Endothelial cell of umbilical vein (primary cell): ENCODE data around the gene IGFBP7. TPM values are rescaled to one million over a fixed set of nuclear protein-coding genes. Genes with fewer than 3 reads are reported as not detected.

Experiments used
- BruUV-seq: library from RNA; stranded (reverse); fragments of 400-500 nt; replicated peaks from 2 replicates; lab custom pipeline; 2021; lab: Mats Ljungman, UMichigan
- CTCF ChIA-PET: fragments of 300-600, 350-600 bp; sonication (Branson Sonifier 250); formaldehyde crosslinking; loops from one replicate; lab custom pipeline; 2021; ENCODE audit warnings: antibody characterized with exemption, inconsistent platforms; lab: Charles Lee
- POLR2A ChIA-PET: fragments of 300-600, 350-600 bp; sonication (Branson Sonifier 250); formaldehyde crosslinking; loops from one replicate; lab custom pipeline; 2021; ENCODE audit warnings: antibody characterized with exemption, inconsistent platforms; lab: Charles Lee
- DNase-seq: peaks from one replicate; pipeline ENCODE4 v3.0.0-alpha.2; 2011; ENCODE audit warnings: low read depth, low spot score
- FAIRE-seq: peaks from 2 replicates; lab custom pipeline; 2011; peaks lifted over from hg19 to GRCh38; lab: Jason Lieb, UNC
- H2AFZ ChIP-seq: 2 replicates; pipeline ENCODE4 v1.6.0; 2012; ENCODE audit warnings: low read depth, low read length, control low read depth, inconsistent platforms
- H3K27ac ChIP-seq: 2 replicates; pipeline ENCODE4 v1.5.1; 2011; ENCODE audit warnings: low read depth, mild to moderate bottlenecking, control low read depth, low read length, moderate library complexity; ENCODE audit not compliant: insufficient read depth
- H3K27me3 ChIP-seq, 2 experiments: 2 replicates each; pipeline versions ENCODE4 v1.6.0 to v1.6.1; 2011; ENCODE audit warnings: low read length in 2 of 2, mixed read lengths in 1 of 2; ENCODE audit not compliant: control insufficient read depth in 2 of 2, insufficient read depth in 2 of 2
- H3K36me3 ChIP-seq, 2 experiments: 2 replicates in 1 of 2; 3 replicates in 1 of 2; pipeline ENCODE4 v1.5.1; 2011; ENCODE audit warnings: low read length in 2 of 2, mild to moderate bottlenecking in 1 of 2, moderate library complexity in 1 of 2; ENCODE audit not compliant: control insufficient read depth in 2 of 2, insufficient read depth in 2 of 2; ENCODE audit errors: extremely low read depth in 1 of 2
- H3K4me1 ChIP-seq: 3 replicates; pipeline ENCODE4 v1.5.1; 2011; ENCODE audit warnings: mild to moderate bottlenecking, low read length; ENCODE audit not compliant: control insufficient read depth, insufficient read depth; ENCODE audit errors: extremely low read depth
- H3K4me2 ChIP-seq: 2 replicates; pipeline ENCODE4 v1.6.1; 2011; ENCODE audit warnings: low read length, control low read depth, mixed read lengths; ENCODE audit not compliant: insufficient read depth
- H3K4me3 ChIP-seq, 3 experiments: fragments of 200-600 bp in 1 of 3; sonication (generic), shearing (Covaris generic) in 1 of 3; replicated peaks in 1 of 3; 2 replicates each; pipeline ENCODE4 v1.5.1; 2011 to 2016; ENCODE audit warnings: control low read depth in 3 of 3, low read length in 3 of 3, mild to moderate bottlenecking in 2 of 3, inconsistent platforms in 1 of 3, low read depth in 1 of 3, moderate library complexity in 1 of 3; ENCODE audit not compliant: insufficient read depth in 1 of 3
- H3K79me2 ChIP-seq: 2 replicates; pipeline ENCODE4 v1.6.0; 2012; ENCODE audit warnings: low read length, inconsistent platforms; ENCODE audit not compliant: control insufficient read depth, insufficient read depth
- H3K9ac ChIP-seq: replicated peaks from 2 replicates; pipeline ENCODE3; 2011; ENCODE audit warnings: low read length, control low read depth; ENCODE audit not compliant: insufficient read depth; ENCODE audit errors: extremely low read depth
- H3K9me1 ChIP-seq: replicated peaks from 3 replicates; pipeline ENCODE4 v1.6.0; 2011; ENCODE audit warnings: mild to moderate bottlenecking, low read length; ENCODE audit not compliant: control insufficient read depth, insufficient read depth; ENCODE audit errors: extremely low read depth
- H3K9me3 ChIP-seq: replicated peaks from 2 replicates; pipeline ENCODE4 v1.5.1; 2012; ENCODE audit warnings: low read length, inconsistent platforms; ENCODE audit not compliant: control insufficient read depth, insufficient read depth
- H4K20me1 ChIP-seq: replicated peaks from 2 replicates; pipeline ENCODE3; 2011; ENCODE audit warnings: mild to moderate bottlenecking, low read length; ENCODE audit not compliant: control insufficient read depth, insufficient read depth; ENCODE audit errors: extremely low read depth
- EZH2 ChIP-seq: IDR thresholded peaks from 2 replicates; pipeline ENCODE4 v1.6.1; 2012; ENCODE audit warnings: borderline replicate concordance, low read depth, mild to moderate bottlenecking, moderate library complexity, low read length, inconsistent platforms; ENCODE audit not compliant: severe bottlenecking
- FOS ChIP-seq: IDR thresholded peaks from 2 replicates; pipeline ENCODE4 v1.6.1; 2011; ENCODE audit warnings: mild to moderate bottlenecking, low read length, moderate library complexity, borderline replicate concordance; ENCODE audit not compliant: insufficient read depth
- GATA2 ChIP-seq: IDR thresholded peaks from 2 replicates; pipeline ENCODE4 v1.7.0; 2011; ENCODE audit warnings: low read depth, mild to moderate bottlenecking, moderate library complexity, mixed read lengths, low read length; ENCODE audit not compliant: insufficient read length, insufficient read depth
- JUN ChIP-seq: IDR thresholded peaks from 2 replicates; pipeline ENCODE4 v1.6.1; 2011; ENCODE audit warnings: borderline replicate concordance, low read depth; ENCODE audit not compliant: insufficient read length, insufficient read depth
- MAX ChIP-seq: IDR thresholded peaks from 2 replicates; pipeline ENCODE4 v1.6.1; 2011; ENCODE audit not compliant: insufficient read depth, insufficient read length
- MYC ChIP-seq: IDR thresholded peaks from one replicate; pipeline ENCODE4 v1.6.1; 2011; ENCODE audit warnings: mild to moderate bottlenecking, low read depth, low read length
- POLR2AphosphoS5 ChIP-seq: IDR thresholded peaks from 2 replicates; pipeline ENCODE4 v1.6.1; 2012; ENCODE audit warnings: low read depth, mild to moderate bottlenecking, control low read depth, low read length, moderate library complexity; ENCODE audit not compliant: insufficient read depth
- dilution Hi-C: fragments of 300-500 bp; cut with MboI; formaldehyde crosslinking; loops from one replicate; pipeline ENCODE4 v1.15.0; 2019; ENCODE audit warnings: low sequenced_read_pairs; ENCODE audit not compliant: extremely low pct_ligation_motif_present
- intact Hi-C: fragments of 100-400 bp; cut with micrococcal nuclease; formaldehyde crosslinking; loops from one replicate; pipeline ENCODE4 v1.10.0; 2022
- polyA plus RNA-seq, 4 experiments: library from polyadenylated mRNA; depleted of rRNA in 3 of 4; stranded (reverse) in 3 of 4; unstranded in 1 of 4; fragments of >200 nt; gene quantifications; 2 replicates each; pipeline versions ENCODE4 v1.2.1 to v1.2.3, GENCODE V29; 2011 to 2012; ENCODE audit warnings: missing spikeins in 1 of 4
- total RNA-seq: library from RNA; stranded (reverse); gene quantifications from 2 replicates; pipeline ENCODE4 v1.2.3, GENCODE V29; 2021
- TF ChIP-seq, protein P1 (sequence below), 2 donors: IDR thresholded peaks; 1 replicate in 1 of 2; 2 replicates in 1 of 2; pipeline ENCODE4 v1.5.1; 2011; ENCODE audit warnings: low read length in 2 of 2, mild to moderate bottlenecking in 2 of 2, moderate library complexity in 2 of 2, control low read depth in 1 of 2, inconsistent platforms in 1 of 2, low read depth in 1 of 2; ENCODE audit not compliant: insufficient read depth in 1 of 2; ENCODE audit errors: extremely low read depth in 1 of 2

Gene IGFBP7
- total and polyA plus RNA-seq, 2 donors (not counting 3 experiments of a cell fraction or from before 2014, with no cell fraction given): 526 to 770 TPM

DNA sequence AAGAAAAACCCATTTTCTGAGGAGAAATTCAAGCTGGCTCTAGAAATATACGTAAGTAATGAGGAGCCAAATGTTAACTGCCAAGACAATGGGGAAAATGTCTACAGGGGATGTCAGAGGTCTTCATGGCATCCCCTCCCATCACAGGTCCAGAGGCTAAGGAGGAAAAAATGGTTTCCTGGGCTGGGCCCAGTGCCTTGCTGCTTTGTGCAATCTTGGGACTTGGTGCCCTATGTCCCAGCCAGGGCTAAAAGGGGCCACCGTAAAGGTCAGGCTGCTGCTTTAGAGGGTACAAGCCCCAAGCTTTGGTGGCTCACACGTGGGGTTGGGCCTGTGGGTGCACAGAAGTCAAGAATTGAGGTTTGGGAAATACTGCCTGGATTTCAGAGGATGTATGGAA, 17.2 kb upstream of the IGFBP7 start:
- no peaks in the 10 kb centered on the region for H3K36me3 ChIP-seq
- dilution Hi-C loops (no loop called here), intact Hi-C loops (no loop called here)
- DNase-seq (no peak), FAIRE-seq (no peak)
- H3K4me1 ChIP-seq: peaks cover 6% of the 10 kb centered on the region
- ChIA-PET POLR2A (no interaction called here), CTCF (no interaction called here)
- BruUV-seq: no TSS peak
- H2AFZ ChIP-seq: no peak overlapping the region
- H3K4me2 ChIP-seq: no peak overlapping the region
- H3K9me1 ChIP-seq: no peaks in the 10 kb centered on the region
- H3K27ac ChIP-seq: no peak overlapping the region
- H3K9ac ChIP-seq: no peak overlapping the region
- no peaks in the 10 kb centered on the region for H3K9me3 ChIP-seq
- H3K27me3 ChIP-seq: no peaks in the 10 kb centered on the region
- no peak overlapping the region for H3K4me3 ChIP-seq
- no peaks in the 10 kb centered on the region for H3K79me2 ChIP-seq
- no peaks in the 10 kb centered on the region for H4K20me1 ChIP-seq
- TF ChIP-seq FOS (no peak), MYC (no peak), POLR2AphosphoS5 (no peak)

DNA sequence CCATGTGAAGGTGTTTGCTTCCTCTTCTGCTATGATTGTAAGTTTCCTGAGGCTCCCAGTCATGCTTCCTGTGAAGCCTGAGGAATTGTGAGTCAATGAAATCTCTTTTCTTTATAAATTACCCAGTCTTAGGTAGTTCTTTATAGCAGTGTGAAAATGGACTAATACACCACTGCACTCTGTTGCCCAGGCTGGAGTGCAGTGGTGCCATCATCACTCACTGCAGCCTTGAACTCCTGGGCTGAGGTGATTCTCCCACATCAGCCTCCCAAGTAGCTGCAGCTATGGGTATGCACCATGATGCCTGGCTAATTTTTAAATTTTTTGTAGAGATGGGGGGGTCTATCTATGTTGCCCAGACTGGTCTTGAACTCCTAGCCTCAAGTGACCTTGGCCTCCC, 15.8 kb upstream of the IGFBP7 start:
- BruUV-seq: no TSS peak
- Histone ChIP-seq H3K9ac (no peak overlapping the region), H3K36me3 (no peaks in the 10 kb centered on the region), H3K9me1 (no peaks in the 10 kb centered on the region), H3K9me3 (no peaks in the 10 kb centered on the region), H2AFZ (no peak overlapping the region), H3K27me3 (no peaks in the 10 kb centered on the region), H4K20me1 (no peaks in the 10 kb centered on the region), H3K27ac (no peak overlapping the region), H3K4me2 (no peak overlapping the region), H3K79me2 (no peaks in the 10 kb centered on the region), H3K4me1 (no peaks in the 10 kb centered on the region), H3K4me3 (no peak overlapping the region)
- TF ChIP-seq GATA2 (no peak), POLR2AphosphoS5 (no peak), JUN (no peak), EZH2 (no peak), MAX (no peak)
- TF ChIP-seq, protein P1, sequence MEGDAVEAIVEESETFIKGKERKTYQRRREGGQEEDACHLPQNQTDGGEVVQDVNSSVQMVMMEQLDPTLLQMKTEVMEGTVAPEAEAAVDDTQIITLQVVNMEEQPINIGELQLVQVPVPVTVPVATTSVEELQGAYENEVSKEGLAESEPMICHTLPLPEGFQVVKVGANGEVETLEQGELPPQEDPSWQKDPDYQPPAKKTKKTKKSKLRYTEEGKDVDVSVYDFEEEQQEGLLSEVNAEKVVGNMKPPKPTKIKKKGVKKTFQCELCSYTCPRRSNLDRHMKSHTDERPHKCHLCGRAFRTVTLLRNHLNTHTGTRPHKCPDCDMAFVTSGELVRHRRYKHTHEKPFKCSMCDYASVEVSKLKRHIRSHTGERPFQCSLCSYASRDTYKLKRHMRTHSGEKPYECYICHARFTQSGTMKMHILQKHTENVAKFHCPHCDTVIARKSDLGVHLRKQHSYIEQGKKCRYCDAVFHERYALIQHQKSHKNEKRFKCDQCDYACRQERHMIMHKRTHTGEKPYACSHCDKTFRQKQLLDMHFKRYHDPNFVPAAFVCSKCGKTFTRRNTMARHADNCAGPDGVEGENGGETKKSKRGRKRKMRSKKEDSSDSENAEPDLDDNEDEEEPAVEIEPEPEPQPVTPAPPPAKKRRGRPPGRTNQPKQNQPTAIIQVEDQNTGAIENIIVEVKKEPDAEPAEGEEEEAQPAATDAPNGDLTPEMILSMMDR (IDR thresholded peaks at IDR 0.05; ENCODE audit: extremely low read depth in 1 of 2, insufficient read depth in 1 of 2, low read depth in 1 of 2, low read length in 2 of 2): no peak
- intact Hi-C loops: no loop called here
- ChIA-PET CTCF (no interaction called here), POLR2A (no interaction called here)
- dilution Hi-C loops: no loop called here
- no peak for DNase-seq
- FAIRE-seq: no peak
